Stimulated activated CD8-positive, alpha-beta memory T cell treated with anti-CD3 and anti-CD28 coated beads, Interleukin-12 subunit alpha, Interleukin-12 subunit beta, amount 100 ng/mL, for 24 hours (primary cell): Measurements from ENCODE around the gene IER5L.
"Not testable (repeated sequence)": the region's sequence is repeated elsewhere in the genome, so short reads cannot be mapped to it uniquely, and the experiment has no call there.

Source experiments
- DNase-seq: peaks from one replicate; pipeline ENCODE4 v3.0.0-alpha.2; 2020; ENCODE audit errors: extremely low read depth

IER5L gene

GRCh38 chr9:129203556-129203909, 25.5 kb upstream of the IER5L start:
- no peak for DNase-seq

DNA sequence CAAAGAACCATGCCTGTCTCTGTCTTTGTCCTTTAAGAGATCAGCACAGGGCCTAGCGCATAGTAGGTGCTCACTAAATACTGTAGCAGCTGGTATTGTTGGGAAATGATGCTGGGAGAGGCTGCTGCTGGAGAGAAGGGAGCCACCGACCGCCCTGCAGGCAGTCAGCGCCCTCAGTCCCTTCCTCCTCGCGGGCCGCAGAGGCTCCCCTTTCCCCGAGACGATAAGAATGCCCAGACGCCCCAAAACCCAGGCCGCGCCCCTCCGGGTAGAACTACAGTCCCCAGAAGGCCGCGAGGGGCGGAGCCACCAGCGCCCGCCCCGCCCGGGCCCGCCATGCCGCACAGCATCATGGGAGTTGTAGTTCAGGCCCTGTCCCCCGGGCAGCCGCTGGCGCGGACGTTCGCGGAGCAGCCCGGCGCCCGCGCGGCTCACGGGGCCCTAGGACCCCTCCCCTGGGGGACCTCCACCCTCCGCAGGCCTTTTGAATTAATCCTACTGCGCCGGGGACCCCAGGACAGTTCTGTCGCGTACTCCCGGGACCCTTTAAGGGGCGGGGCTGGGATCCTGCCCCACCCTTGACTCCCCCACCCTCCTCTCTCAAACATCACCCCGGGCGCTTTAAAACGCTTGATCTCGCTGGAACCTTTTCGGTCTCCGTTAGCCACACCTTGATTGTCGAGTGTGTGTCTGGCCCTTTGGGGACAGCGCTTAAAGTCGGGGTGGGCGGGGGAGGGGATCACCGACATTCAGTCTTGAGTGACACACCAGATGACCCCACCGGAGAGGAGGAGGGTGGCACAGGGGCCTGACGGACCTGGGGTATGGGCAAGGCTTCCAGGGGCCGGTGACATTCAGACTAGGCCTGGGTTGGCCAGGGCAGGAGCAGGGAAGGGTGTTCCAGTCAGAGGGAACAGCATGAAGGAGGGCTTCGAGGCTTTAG, 24.8 kb upstream of the IER5L start:
- DNase-seq: peak; percentile 66

- DNase-seq: no peak
These were observed 23.8 kb upstream of the IER5L start for GRCh38 chr9:129201866-129202265.

GRCh38 chr9:129201289-129201688, 23.2 kb upstream of the IER5L start:
- no peak for DNase-seq

DNA sequence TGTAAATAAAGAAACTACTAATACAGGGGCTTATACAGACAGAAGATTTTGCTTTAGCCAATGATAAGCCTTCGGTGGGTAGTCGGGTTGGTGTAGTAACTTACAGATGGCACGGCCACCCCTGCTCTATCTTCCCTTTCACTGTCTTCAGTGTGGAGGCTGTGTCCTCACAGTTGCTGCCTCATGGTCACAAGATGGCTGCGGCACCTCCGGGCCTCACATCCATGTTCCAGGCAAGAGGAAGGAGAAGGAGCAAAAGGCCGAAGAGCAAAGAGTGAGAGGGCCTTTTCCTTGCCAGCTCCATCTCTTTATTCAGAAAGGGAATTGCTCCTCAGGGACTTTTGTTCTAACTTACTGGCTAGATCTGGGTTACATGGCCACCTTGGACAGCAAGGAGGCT, 22.2 kb upstream of the IER5L start:
- DNase-seq: no peak

DNA sequence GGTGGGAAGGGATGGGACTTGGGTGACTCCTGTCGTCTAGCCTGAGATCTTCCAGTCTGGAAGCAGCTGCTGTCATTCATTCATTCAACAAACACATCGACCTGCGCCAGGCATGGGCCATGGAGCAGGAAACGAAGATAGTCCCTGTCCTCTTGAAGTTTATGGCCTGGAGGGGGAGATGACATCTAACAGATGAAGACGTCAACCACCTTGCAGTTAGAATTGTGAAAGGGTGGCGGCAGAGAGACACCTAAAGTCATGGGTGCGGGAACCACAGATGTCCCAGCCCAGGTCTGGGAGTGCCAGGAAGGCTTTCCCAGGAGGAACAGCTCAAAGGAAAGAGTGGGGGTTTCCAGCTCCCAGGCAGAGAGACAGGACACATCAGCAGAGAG, 21.0 kb upstream of the IER5L start:
- DNase-seq: no peak

DNA sequence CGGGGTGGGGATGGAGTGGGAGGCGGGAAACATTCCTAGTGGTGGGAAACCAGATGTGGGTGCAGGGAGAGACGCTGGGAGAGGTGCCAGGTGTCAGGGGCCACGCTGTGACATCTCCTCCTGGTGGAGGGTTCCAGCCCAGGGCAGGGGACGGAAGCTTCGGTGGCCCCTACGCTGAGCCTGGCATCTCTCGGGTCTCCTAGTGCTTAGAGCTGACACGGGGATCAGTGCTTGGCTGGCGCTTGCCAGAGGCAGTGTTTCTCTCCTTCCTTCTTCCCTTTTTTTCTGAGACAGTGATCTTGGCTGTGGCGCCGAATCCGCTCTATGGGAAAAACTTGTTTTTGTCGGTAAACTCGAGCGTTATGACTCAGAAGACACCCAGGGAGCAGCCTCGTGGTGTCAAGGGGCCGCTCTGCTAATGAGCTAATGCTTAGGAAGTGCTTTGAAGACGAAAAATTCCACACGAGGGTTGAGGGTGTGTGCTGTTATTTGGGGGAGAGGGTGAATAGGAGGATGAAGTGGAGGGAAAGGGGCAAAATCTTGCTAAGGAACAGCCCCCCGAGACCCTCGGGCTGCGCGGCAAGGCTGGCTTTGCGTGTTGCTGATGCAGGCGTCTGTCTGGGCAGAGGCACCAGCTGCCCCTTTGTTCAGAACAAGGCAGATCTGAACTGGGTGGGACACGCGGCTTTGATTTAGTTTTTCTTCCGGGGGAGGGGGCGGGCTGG, 20.4 kb upstream of the IER5L start:
- DNase-seq: no peak

DNA sequence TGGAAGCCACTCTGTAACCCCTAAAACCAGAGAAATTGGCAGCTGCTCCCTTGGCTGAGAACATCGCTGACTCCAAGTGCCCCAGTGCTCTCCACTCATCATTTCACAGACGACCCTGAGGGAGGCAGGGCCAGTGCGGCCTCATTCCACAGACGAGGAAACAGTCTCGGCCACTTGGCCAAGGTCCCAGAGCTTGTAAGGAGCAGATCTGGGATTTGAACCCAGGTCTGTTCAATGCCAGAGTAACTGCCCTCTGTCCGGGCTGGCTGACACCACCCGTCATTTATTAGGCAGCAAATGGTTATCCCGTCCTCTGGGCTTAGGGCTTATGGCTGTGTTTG, 19.9 kb upstream of the IER5L start:
- no peak for DNase-seq

DNA sequence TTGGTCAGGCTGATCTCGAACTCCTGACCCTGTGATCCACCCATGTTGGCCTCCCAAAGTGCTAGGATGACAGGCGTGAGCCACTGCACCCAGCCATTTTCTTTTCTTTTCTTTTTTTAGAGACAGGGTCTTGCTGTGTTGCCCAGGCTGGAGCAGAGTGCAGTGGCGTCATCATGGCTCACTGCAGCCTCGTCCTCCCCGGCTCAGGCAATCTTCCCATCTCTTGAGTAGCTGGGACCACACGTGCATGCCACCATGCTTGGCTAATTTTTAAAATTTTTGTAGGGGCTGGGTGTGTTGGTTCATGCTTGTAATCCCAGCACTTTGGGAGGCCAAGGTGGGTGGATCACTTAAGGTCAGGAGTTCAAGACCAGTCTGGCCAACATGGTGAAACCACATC, 19.0 kb upstream of the IER5L start:
- DNase-seq: not testable (repeated sequence)

DNA sequence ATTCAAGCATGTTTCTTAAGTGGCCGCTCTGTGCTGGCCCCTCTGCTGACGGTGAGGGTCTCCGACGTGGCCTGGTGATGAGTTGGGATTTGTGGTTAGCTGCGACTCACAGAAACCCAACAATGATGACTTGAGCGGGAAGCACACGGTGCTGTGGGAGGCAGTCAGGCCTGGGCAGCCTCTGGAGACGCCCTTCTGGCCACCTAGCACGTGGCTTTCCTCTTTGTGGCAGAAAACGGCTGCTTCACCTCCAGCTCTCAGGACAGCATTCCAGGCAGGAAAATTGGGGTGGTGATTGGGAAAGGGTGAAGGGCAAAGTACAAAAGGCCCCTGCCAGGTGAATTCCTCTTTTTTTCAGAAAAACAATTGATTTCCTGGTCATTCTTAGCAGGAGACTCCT, 17.5 kb upstream of the IER5L start:
- DNase-seq: no peak

DNA sequence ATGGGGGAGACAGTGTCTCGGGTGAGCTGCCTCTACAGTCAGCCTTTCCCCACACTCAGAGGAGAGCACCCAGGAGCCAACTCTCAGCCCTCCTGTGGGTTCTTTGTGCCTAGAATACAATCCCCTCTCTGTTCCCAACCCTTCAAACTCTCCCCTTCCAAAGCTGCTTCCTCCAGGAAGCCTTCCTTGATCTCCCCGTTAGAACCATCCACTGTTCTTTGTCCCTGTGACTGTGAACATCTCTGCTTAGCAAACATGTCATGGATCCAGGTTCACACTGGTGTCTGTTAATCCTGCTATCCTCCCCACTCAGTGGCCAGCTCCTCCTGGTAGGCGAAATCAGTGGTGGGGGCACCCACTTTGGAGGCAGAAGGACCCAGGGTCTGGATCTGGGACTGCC, 16.2 kb upstream of the IER5L start:
- no peak for DNase-seq

- no peak for DNase-seq
These were observed 15.6 kb upstream of the IER5L start for GRCh38 chr9:129193655-129194054.

DNA sequence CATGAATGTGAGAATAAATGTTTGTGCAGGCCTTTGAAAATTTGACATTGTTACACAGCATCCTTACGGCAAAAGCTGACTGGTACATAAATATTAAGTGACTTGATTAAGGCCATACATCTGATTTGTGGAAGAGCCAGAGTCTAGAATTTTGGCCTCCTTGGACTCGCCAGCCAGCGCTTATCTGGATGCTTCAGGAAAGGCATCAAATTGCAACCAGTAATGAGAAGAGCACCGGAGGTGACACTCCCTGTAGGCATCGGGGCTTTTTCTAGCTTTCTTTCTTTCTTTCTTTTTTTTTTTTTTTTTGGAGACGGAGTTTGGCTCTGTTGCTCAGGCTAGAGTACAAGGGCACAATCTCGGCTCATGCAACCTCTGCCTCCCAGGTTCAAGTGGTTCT, 13.2 kb upstream of the IER5L start:
- no peak for DNase-seq

DNA sequence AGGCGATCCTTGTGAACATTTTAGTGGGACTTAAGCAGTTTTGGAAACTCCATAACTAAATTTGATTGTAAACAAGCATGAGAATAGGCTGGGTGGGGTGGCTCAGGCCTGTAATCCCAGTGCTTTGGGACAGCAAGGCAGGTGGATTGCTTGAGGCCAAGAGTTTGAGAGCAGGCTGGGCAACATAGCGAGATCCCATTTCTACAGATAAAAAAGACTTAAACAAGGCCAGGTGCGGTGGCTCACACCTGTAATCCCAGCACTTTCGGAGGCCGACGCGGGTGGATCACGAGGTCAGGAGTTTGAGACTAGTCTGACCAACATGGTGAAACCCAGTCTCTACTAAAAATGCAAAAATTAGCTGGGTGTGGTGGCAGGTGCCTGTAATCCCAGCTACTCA, 11.9 kb upstream of the IER5L start:
- DNase-seq: not testable (repeated sequence)

GRCh38 chr9:129187042-129187441, 9.0 kb upstream of the IER5L start:
- DNase-seq: no peak

DNA sequence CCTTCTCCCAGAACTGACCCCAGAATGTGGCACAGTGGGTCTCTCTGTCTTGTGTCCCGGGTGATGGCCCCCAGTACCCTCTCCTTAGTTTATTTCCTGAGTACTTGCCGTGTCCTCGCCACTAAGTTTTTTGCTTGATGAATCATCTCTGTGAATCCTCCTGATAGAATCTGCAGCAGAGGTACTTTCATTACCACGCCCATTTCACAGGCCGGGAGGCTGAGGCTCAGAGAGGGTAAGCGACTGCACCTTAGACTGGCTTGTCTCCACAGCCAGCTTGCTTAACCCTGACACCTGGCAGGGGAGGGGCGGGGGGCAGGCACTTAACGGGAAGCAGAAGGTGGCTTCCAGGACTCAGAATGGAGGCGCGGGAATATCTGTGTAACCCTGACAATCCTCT, 7.9 kb upstream of the IER5L start:
- DNase-seq: no peak

DNA sequence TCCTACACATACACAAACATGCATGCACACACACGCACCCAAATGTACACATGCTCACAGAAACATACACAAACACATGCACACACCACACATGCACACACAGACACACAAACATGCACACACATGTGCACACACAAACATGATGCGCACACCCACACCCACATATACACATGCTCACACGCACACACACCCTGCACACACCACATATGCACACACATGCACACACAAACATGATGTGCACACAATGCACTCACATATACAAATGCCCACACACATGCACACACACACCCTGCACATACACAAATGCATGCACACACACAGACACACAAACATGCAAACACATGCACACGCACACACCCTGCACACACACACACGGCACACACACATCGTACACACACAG, 7.3 kb upstream of the IER5L start:
- no peak for DNase-seq

GRCh38 chr9:129184596-129185122, 6.6 kb upstream of the IER5L start:
- no peak for DNase-seq

DNA sequence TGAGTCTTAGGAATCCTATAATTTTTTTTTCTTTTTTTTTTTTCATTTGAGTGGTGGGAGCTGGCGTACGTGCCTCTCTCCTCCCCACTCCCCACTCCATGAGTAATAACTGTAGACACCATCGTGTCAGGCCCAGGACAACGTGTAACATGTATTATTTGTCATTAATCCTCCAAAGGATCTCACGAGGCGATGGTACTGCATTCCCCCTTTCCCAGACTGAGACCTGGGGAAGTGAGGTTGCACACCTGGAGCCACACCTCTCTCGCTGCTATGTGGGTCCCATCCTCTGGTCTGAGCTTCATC, 6.1 kb upstream of the IER5L start:
- no peak for DNase-seq

DNA sequence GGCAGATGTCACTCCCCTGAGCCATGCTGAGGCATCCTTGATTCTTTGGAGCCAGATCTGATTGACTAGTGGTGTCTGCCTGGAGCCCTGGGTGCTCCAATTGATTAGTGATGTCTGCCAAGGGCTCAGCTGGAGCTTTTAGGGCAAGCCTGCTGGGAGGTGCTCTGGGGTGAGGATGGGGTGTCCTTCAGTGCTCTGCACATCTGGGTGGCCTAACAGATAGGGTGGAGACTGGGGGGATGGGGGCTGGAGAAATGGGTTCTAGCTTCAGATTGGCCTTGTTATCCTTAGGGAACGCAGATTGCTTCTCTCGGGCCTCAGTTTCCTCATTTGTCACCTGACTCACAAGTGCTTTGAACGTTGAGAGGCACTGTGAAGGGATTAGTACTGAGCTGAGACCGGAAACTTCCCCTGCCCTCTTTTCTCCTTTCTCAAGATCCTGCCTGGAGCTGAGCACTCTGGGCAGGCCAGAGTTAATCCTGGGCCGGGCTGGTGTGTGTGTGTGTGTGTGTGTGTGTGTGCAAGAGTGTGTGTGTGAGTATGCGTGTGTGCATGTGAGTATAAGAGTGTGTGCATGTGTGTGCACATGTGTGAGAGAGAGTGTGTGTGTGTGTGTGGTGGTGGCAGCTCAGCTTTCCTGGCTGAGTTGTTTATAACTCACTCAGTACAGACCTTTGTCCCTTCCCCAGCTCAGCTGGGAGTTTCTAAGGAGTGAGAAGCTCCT, 5.6 kb upstream of the IER5L start:
- DNase-seq: no peak

DNA sequence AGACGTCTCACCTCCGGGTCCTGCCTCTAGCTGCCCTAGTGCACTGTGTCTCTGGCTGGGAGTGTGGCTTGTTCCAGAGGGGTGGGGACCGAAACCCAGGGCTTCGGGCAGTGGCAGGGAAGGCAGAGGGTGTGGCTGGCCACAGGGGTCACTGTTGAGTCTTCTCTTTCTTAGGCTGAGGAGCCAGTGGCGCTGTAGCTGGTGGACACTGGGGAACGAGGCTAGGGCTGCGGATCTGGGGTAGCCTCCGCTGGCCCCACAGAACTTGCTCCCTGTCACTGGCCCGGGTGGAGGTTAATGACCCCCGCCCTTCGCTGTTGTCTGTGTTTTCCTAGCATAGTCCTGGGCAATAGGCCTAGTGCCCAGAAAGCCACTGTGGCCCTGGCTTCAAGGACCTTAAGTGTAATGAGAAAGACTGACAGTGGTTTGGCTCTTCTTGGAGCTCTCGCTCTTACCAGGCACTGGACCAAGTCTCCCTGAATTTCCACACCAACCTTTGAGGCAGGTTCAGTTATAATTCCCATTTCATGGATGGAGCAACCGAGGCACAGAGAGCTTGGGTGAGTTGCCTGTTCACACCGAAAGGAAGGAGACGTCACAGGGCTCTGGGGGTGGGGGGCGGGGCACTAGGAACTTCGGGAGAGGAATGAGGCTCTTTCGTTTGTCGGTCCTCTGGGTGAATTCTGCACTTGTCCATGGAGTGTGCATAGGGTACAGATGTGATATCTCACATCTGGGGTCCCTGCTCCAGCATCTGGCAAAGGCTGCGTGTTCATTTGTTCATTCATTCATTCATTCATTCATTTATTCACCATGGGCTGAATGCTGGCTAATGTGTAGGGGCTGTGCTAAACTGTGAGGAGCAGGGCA, 4.8 kb upstream of the IER5L start:
- DNase-seq: no peak

DNA sequence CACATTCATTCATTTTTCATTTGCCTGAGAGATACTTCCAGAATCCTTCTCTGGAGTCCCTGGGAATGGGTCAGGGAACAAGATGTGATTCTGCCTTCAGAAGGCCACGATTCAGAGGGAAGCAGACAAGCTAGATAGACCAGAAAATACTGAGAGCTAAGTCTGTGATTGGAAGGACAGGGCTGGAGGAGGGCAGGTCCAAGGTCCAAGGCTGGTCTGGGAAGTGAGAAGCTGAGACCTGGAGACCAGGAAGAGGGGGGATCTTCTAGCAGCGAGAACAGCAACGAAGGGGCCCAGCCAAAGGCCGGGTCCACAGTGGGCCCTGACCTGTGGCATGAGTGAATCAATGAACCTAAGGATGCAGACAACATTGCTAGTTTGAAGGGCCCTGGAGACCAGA, 4.1 kb upstream of the IER5L start:
- no peak for DNase-seq
